ENCODE results near the gene LRRC75A.

LRRC75A gene

DNA sequence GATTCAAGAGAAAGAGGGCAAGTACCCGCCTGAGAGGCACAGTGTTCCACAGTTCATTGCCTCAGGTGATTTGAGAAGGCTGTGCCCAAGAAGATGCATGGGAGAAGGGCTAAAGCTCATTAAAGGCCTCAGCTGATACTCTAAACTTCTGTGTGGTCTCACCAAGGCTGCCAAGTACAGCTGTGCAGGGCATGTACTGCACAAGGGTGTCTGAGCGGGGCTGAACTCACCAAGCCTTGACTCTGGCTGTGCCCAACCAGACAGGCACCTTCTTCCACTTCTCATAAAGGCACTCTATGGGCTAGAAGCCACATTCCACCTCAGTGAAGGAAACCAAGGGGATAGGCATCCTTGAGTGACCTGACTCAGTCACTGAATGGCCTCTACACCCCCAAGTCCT lies 12.7 kb downstream of the LRRC75A start:
- Histone ChIP-seq H3K27me3 (ENCODE audit: insufficient read depth, low read length, poor library complexity) (no peaks in the 10 kb centered on the region), H3K27ac (ENCODE audit: low read length) (no peak overlapping the region), H4K20me1 (ENCODE audit: insufficient read depth, low read length) (peaks cover 4% of the 10 kb centered on the region), H3K79me2 (ENCODE audit: insufficient read depth, low read length) (no peaks in the 10 kb centered on the region), H3K9ac (ENCODE audit: low read depth, low read length) (no peak overlapping the region), H3K4me1 (ENCODE audit: insufficient read depth, low read length) (no peaks in the 10 kb centered on the region), H3K9me3 (ENCODE audit: insufficient read depth, low read length, severe bottlenecking) (no peaks in the 10 kb centered on the region), H2AFZ (ENCODE audit: low read depth, low read length) (no peak overlapping the region), H3K4me2 (ENCODE audit: insufficient read depth, low read length) (no peak overlapping the region), H3K4me3 (ENCODE audit: low read depth in 1 of 2, low read length in 2 of 2) (no peak overlapping the region), H3K36me3 (ENCODE audit: insufficient read depth, low read length) (no peaks in the 10 kb centered on the region)
- DNase-seq (no peak), ATAC-seq (ENCODE audit: insufficient read depth, low read depth) (no peak)
- TF ChIP-seq, protein P1, sequence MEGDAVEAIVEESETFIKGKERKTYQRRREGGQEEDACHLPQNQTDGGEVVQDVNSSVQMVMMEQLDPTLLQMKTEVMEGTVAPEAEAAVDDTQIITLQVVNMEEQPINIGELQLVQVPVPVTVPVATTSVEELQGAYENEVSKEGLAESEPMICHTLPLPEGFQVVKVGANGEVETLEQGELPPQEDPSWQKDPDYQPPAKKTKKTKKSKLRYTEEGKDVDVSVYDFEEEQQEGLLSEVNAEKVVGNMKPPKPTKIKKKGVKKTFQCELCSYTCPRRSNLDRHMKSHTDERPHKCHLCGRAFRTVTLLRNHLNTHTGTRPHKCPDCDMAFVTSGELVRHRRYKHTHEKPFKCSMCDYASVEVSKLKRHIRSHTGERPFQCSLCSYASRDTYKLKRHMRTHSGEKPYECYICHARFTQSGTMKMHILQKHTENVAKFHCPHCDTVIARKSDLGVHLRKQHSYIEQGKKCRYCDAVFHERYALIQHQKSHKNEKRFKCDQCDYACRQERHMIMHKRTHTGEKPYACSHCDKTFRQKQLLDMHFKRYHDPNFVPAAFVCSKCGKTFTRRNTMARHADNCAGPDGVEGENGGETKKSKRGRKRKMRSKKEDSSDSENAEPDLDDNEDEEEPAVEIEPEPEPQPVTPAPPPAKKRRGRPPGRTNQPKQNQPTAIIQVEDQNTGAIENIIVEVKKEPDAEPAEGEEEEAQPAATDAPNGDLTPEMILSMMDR (IDR thresholded peaks at IDR 0.05; ENCODE audit: borderline replicate concordance, extremely low read depth, low read length, poor library complexity, severe bottlenecking), result no peak
- no peak for TF ChIP-seq EZH2 (IDR thresholded peaks at IDR 0.05; ENCODE audit: borderline replicate concordance, low read depth, low read length, severe bottlenecking)

DNA sequence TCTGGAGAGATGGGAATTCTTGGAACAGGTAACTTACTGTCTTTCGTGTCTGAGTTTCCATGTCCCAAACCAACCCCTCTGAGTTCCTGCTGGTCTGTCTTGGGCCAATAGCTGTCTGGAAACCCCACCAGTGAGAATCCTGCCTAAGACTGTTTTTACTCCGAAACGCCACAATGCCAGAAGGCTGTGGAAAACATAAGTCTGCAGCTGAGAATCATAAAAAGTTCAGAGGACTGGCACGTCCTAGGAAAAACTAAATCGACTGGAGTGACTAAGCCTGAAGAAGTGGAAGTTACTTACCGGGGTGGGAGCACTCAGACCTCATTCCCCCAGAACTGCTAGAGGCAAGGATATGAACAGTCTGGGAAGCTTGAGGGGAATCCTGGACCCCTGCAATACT lies 13.3 kb downstream of the LRRC75A start:
- no peak for TF ChIP-seq EZH2 (IDR thresholded peaks at IDR 0.05; ENCODE audit: borderline replicate concordance, low read depth, low read length, severe bottlenecking)
- TF ChIP-seq, protein P1 (IDR thresholded peaks at IDR 0.05; ENCODE audit: borderline replicate concordance, extremely low read depth, low read length, poor library complexity, severe bottlenecking), result no peak
- H3K4me3 ChIP-seq (ENCODE audit: low read depth in 1 of 2, low read length in 2 of 2), result no peak overlapping the region
- ATAC-seq (ENCODE audit: insufficient read depth, low read depth) (no peak), DNase-seq (no peak)
- no peak overlapping the region for H3K27ac ChIP-seq (ENCODE audit: low read length)
- H3K4me1 ChIP-seq (ENCODE audit: insufficient read depth, low read length), result no peaks in the 10 kb centered on the region
- no peaks in the 10 kb centered on the region for H3K27me3 ChIP-seq (ENCODE audit: insufficient read depth, low read length, poor library complexity)
- no peak overlapping the region for H3K9ac ChIP-seq (ENCODE audit: low read depth, low read length)
- peaks cover 4% of the 10 kb centered on the region for H4K20me1 ChIP-seq (ENCODE audit: insufficient read depth, low read length)
- H3K4me2 ChIP-seq (ENCODE audit: insufficient read depth, low read length), result no peak overlapping the region
- H3K79me2 ChIP-seq (ENCODE audit: insufficient read depth, low read length), result no peaks in the 10 kb centered on the region
- no peak overlapping the region for H2AFZ ChIP-seq (ENCODE audit: low read depth, low read length)
- H3K9me3 ChIP-seq (ENCODE audit: insufficient read depth, low read length, severe bottlenecking), result no peaks in the 10 kb centered on the region
- no peaks in the 10 kb centered on the region for H3K36me3 ChIP-seq (ENCODE audit: insufficient read depth, low read length)

DNA sequence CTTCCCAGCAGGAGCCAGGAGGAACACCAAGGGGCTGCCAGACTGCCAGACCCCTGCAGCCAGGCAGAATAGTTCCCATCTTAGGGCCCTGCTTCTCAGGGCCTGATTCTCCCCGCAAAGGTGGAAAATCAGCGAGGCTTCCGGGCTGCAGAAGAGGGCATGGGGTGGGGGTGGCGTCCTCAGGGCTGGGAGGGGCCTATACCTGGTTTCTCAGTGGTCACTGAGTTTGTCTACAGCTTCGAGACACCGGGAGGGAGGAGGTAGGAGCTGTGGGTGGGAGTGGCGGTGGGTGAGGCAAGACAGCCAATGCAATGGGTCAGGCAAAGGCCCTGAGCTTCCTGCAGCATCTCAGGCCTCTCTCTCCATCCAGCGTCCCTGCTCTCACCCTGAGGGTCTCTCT lies 14.3 kb downstream of the LRRC75A start:
- TF ChIP-seq, protein P1 (IDR thresholded peaks at IDR 0.05; ENCODE audit: borderline replicate concordance, extremely low read depth, low read length, poor library complexity, severe bottlenecking), result no peak
- no peak for TF ChIP-seq EZH2 (IDR thresholded peaks at IDR 0.05; ENCODE audit: borderline replicate concordance, low read depth, low read length, severe bottlenecking)
- Histone ChIP-seq H3K36me3 (ENCODE audit: insufficient read depth, low read length) (no peaks in the 10 kb centered on the region), H3K9me3 (ENCODE audit: insufficient read depth, low read length, severe bottlenecking) (no peaks in the 10 kb centered on the region), H3K27ac (ENCODE audit: low read length) (no peak overlapping the region), H4K20me1 (ENCODE audit: insufficient read depth, low read length) (no peaks in the 10 kb centered on the region; the same call in none of the 2 replicates), H3K4me2 (ENCODE audit: insufficient read depth, low read length) (no peak overlapping the region), H3K79me2 (ENCODE audit: insufficient read depth, low read length) (no peaks in the 10 kb centered on the region), H3K9ac (ENCODE audit: low read depth, low read length) (no peak overlapping the region), H2AFZ (ENCODE audit: low read depth, low read length) (no peak overlapping the region), H3K4me3 (ENCODE audit: low read depth in 1 of 2, low read length in 2 of 2) (no peak overlapping the region), H3K27me3 (ENCODE audit: insufficient read depth, low read length, poor library complexity) (no peaks in the 10 kb centered on the region), H3K4me1 (ENCODE audit: insufficient read depth, low read length) (no peaks in the 10 kb centered on the region)
- DNase-seq, result no peak
- no peak for ATAC-seq (ENCODE audit: insufficient read depth, low read depth)

DNA sequence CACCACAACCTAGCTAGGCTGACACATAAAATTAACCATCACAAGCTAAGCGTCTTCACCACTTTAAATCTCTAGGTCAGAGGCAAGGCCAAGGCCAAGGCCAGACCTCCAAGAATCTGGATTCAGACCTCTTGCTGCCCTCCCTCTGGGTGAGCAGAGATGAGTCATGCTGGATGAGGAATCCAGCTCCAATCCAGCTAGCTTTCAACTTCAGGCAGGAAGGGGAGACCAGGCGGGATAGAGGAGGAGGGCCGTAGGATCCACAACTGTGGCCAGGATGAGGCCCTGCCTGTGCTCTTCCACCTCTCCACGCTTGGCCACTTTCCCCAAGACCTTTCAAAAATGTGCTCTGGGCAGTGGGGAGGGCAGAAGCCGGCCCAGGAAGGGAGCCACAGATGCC lies 14.7 kb downstream of the LRRC75A start:
- Histone ChIP-seq H3K27ac (ENCODE audit: low read length) (no peak overlapping the region), H3K9me3 (ENCODE audit: insufficient read depth, low read length, severe bottlenecking) (no peaks in the 10 kb centered on the region), H3K4me1 (ENCODE audit: insufficient read depth, low read length) (no peaks in the 10 kb centered on the region), H3K9ac (ENCODE audit: low read depth, low read length) (no peak overlapping the region), H3K4me3 (ENCODE audit: low read depth in 1 of 2, low read length in 2 of 2) (no peak overlapping the region), H4K20me1 (ENCODE audit: insufficient read depth, low read length) (no peaks in the 10 kb centered on the region; the same call in none of the 2 replicates), H3K27me3 (ENCODE audit: insufficient read depth, low read length, poor library complexity) (no peaks in the 10 kb centered on the region), H3K36me3 (ENCODE audit: insufficient read depth, low read length) (no peaks in the 10 kb centered on the region), H3K4me2 (ENCODE audit: insufficient read depth, low read length) (no peak overlapping the region), H2AFZ (ENCODE audit: low read depth, low read length) (no peak overlapping the region), H3K79me2 (ENCODE audit: insufficient read depth, low read length) (no peaks in the 10 kb centered on the region)
- DNase-seq (no peak), ATAC-seq (ENCODE audit: insufficient read depth, low read depth) (no peak)
- TF ChIP-seq, protein P1 (IDR thresholded peaks at IDR 0.05; ENCODE audit: borderline replicate concordance, extremely low read depth, low read length, poor library complexity, severe bottlenecking), result no peak
- TF ChIP-seq EZH2 (IDR thresholded peaks at IDR 0.05; ENCODE audit: borderline replicate concordance, low read depth, low read length, severe bottlenecking), result no peak
